ENCODE results near the gene VILL.

The VILL gene

GRCh38 chr3:37997342-37997741, 6.8 kb downstream of the VILL start:
- TF ChIP-seq CTCF (conservative IDR thresholded peaks at IDR 0.05): no peak
- TF ChIP-seq ZFX (IDR thresholded peaks at IDR 0.05): no peak
- H3K27ac ChIP-seq: no peak overlapping the region; the same call in 1 of the 2 replicates

DNA sequence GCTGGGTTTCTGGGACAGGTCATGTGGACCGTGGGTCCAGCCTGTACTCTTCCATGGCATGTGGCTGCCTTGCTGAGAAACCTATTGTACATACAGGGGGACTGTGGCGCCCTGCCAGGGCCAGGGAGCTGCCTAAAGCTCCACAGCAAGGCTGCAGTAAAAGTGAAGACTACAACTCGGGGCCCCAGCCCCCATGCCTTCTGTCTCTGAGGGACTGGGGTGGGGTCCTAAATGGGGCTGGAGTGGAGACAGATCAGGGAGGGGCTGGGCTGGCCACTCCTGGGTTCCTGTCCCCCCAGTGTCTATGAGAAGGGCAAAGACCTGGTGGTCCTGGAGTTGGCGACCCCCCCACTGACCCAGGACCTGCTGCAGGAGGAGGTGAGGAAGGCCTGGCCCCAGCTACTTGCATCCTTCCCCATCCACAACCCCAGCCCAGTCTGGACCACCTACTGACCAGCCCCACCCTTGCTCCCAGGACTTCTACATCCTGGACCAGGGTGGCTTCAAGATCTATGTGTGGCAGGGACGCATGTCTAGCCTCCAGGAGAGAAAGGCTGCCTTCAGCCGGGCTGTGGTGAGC, 7.3 kb downstream of the VILL start:
- H3K27ac ChIP-seq: peak overlapping the region; percentile 67

DNA sequence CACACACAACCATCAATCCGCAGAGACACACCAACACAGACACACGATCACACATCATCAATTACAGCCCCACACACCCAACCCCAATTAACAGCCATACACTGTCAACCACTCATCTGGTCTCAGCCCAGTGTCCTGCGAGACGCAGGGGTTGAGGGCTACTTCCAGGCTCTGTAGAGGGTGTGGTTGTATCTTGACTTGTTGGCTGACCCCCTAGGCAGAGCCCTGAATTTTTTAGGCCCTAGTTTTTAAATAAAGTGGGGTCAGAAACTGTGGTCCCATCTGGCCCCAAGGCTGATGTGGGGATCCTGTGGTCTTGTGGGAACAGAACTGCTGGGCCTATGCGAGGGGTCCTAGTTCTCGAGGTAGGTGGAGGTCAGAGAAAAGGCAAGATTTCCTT, 9.2 kb downstream of the VILL start:
- no peak overlapping the region for H3K27ac ChIP-seq
- TF ChIP-seq CTCF (conservative IDR thresholded peaks at IDR 0.05): no peak
- TF ChIP-seq ZFX (IDR thresholded peaks at IDR 0.05): no peak

More for the DNA sequence above, 7.3 kb downstream of the VILL start:
- TF ChIP-seq CTCF (conservative IDR thresholded peaks at IDR 0.05) (no peak), ZFX (IDR thresholded peaks at IDR 0.05) (no peak)

DNA sequence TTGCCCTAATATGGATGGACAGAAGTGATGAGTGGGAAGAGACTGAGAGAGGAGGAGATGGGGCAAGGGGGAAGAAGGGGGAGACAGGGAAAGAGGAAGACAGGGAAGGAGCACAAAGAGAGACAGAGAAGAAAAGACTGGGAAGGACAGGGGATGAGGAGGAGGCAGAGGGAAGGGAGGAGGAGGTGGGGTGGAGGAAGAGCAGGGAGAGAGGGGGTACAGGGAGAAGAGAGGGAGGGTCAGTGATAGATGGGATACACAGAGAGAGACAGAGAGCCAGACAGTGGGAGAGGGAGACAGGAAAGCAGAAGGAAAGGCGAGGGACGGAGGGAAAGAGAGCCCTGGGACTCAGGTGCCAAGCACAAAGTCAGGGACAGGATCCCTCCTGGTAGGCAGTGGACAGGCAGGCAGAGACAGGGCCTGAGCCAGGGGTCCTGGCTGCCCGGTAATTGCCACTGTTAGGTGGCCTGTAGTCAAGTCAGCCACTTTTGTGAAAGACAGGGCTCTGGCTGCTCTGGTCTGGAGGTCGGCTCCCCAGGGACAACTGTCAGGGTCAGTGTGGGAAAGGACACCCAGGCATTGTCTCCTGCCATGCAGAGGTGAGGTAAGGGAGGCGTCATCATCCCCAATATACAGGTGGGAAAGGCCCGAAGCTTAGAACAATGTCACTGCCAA, 9.8 kb downstream of the VILL start:
- TF ChIP-seq ZFX (IDR thresholded peaks at IDR 0.05) (no peak), CTCF (conservative IDR thresholded peaks at IDR 0.05) (no peak)
- H3K27ac ChIP-seq: peak overlapping the region; percentile 50

DNA sequence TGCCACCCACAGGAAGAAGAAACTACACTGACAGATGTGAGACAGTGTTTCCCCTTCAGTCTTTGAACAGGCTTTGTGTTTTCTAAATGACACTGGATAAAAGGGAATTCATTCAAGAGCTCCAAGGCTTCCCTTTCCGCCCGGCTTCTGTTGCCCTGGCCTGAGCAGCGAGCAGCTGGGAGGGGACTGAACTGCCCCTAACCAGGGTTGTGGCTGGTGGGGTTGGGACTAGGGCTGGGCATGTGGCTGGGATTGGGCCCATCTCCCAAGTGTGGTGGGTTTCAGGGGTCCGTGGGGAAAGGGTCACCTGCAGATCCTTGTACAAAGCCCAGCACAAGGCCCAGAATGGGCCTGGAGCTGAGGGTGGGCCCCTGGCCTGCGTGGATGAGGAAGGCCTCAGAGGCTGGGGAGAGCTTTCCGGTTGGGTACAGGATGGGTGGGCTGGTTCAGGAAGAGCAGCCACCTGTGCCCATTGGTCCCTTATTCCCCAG, 10.4 kb downstream of the VILL start:
- no peak for TF ChIP-seq CTCF (conservative IDR thresholded peaks at IDR 0.05)
- TF ChIP-seq ZFX (IDR thresholded peaks at IDR 0.05): no peak
- H3K27ac ChIP-seq: peak overlapping the region; percentile 50

GRCh38 chr3:38001456-38002081, 11.0 kb downstream of the VILL start:
- TF ChIP-seq CTCF (conservative IDR thresholded peaks at IDR 0.05) (peak; percentile 84), ZFX (IDR thresholded peaks at IDR 0.05) (no peak)

GRCh38 chr3:38002291-38002876, 11.8 kb downstream of the VILL start:
- TF ChIP-seq ZFX (IDR thresholded peaks at IDR 0.05): no peak
- TF ChIP-seq CTCF (conservative IDR thresholded peaks at IDR 0.05): no peak

More at GRCh38 chr3:38001456-38002081, 11.0 kb downstream of the VILL start:
- peak overlapping the region; percentile 50 for H3K27ac ChIP-seq

More at GRCh38 chr3:38002291-38002876, 11.8 kb downstream of the VILL start:
- peak overlapping the region; percentile 50; the same call in 1 of the 2 replicates for H3K27ac ChIP-seq
